Measurements from ENCODE around the gene BRICD5.

BRICD5 gene

GRCh38 chr16:2199095-2199494, 11.6 kb downstream of the BRICD5 start:
- no peak for DNase-seq

GRCh38 chr16:2198283-2198682, 12.4 kb downstream of the BRICD5 start:
- DNase-seq: no peak

- DNase-seq: no peak
These were observed 12.9 kb downstream of the BRICD5 start for GRCh38 chr16:2197765-2198164.

GRCh38 chr16:2196981-2197511, 13.6 kb downstream of the BRICD5 start:
- DNase-seq: no peak

GRCh38 chr16:2196162-2196980, 14.3 kb downstream of the BRICD5 start, which contains the start of gene CASKIN1:
TSS of gene CASKIN1 (minus strand) at chr16:2196605. CDS start at chr16:2196432, 173 bp downstream.
- DNase-seq: peak; percentile 43 to 82 (median 66)

GRCh38 chr16:2195322-2196161, 15.1 kb downstream of the BRICD5 start:
- no peak for DNase-seq

- peak; percentile 21 to 63 (median 42) for DNase-seq
These were observed 15.8 kb downstream of the BRICD5 start for GRCh38 chr16:2194852-2195321.

- DNase-seq: no peak
These were observed 16.4 kb downstream of the BRICD5 start for GRCh38 chr16:2194166-2194834.

- DNase-seq: no peak
These were observed 19.3 kb downstream of the BRICD5 start for GRCh38 chr16:2191446-2191706.

GRCh38 chr16:2190659-2191445, 19.8 kb downstream of the BRICD5 start:
- no peak for DNase-seq

- no peak for DNase-seq
These were observed 20.5 kb downstream of the BRICD5 start for GRCh38 chr16:2190002-2190658.

- no peak for DNase-seq
These were observed 21.3 kb downstream of the BRICD5 start for GRCh38 chr16:2189252-2189893.

- DNase-seq: no peak
These were observed 22.3 kb downstream of the BRICD5 start for GRCh38 chr16:2188395-2188794.

GRCh38 chr16:2187212-2187611, 23.5 kb downstream of the BRICD5 start:
- DNase-seq: no peak

GRCh38 chr16:2186505-2186904, 24.2 kb downstream of the BRICD5 start:
- no peak for DNase-seq

GRCh38 chr16:2186064-2186463, 24.6 kb downstream of the BRICD5 start:
- no peak for DNase-seq

- no peak for DNase-seq
These were observed 25.7 kb downstream of the BRICD5 start for GRCh38 chr16:2184962-2185361.

- DNase-seq: no peak
These were observed 26.3 kb downstream of the BRICD5 start for GRCh38 chr16:2184346-2184745.

GRCh38 chr16:2183671-2184070, 27.0 kb downstream of the BRICD5 start:
- no peak for DNase-seq

GRCh38 chr16:2181952-2182351, 28.7 kb downstream of the BRICD5 start:
- no peak for DNase-seq
